Transverse colon (tissue), 4 donors: Measurements from ENCODE around the gene BSND. TPM values are rescaled to one million over a fixed set of nuclear protein-coding genes. Genes with fewer than 3 reads are reported as not detected.

ENCODE experiments used
- DNase-seq: peaks from one replicate; pipeline ENCODE4 v3.0.0-alpha.2; 2019
- H3K27ac ChIP-seq, 4 donors: fragments of 200-600 bp; sonication (generic); 2 replicates each; pipeline ENCODE4 v1.5.1; 2016 to 2018; ENCODE audit warnings: inconsistent platforms in 4 of 4
- H3K27me3 ChIP-seq: fragments of 200-600 bp; sonication (generic); 2 replicates; pipeline ENCODE4 v1.5.1; 2017; ENCODE audit warnings: inconsistent platforms
- H3K36me3 ChIP-seq, 4 donors: fragments of 200-600 bp; sonication (generic); 2 replicates each; pipeline ENCODE4 v1.5.1; 2017 to 2019; ENCODE audit warnings: inconsistent platforms in 4 of 4
- H3K4me1 ChIP-seq, 4 donors: fragments of 200-600 bp; sonication (generic); 2 replicates each; pipeline ENCODE4 v1.5.1; 2017 to 2020; ENCODE audit warnings: inconsistent platforms in 4 of 4
- H3K4me3 ChIP-seq, 4 donors: fragments of 200-600 bp; sonication (generic); 1 replicate in 1 of 4; 2 replicates in 3 of 4; pipeline versions ENCODE4 v1.5.1 to v1.6.1; 2017 to 2019; ENCODE audit warnings: inconsistent platforms in 4 of 4
- H3K9me3 ChIP-seq, 2 donors: fragments of 200-600 bp; sonication (generic); 2 replicates each; pipeline ENCODE4 v1.5.1; 2017 to 2019; ENCODE audit warnings: inconsistent platforms in 2 of 2
- EP300 ChIP-seq: sonication (generic); formaldehyde crosslinking; IDR thresholded peaks from one replicate; pipeline ENCODE4 v1.6.1; 2017; ENCODE audit warnings: antibody characterized with exemption, low read depth
- POLR2A ChIP-seq: fragments of 450-650 bp; IDR thresholded peaks from one replicate; pipeline ENCODE4 v1.6.1; 2016; ENCODE audit warnings: antibody characterized with exemption, mild to moderate bottlenecking, moderate library complexity
- POLR2AphosphoS5 ChIP-seq, 3 donors: sonication (generic); formaldehyde crosslinking; IDR thresholded peaks; one replicate each; pipeline ENCODE4 v1.6.1; 2016; ENCODE audit warnings: antibody characterized with exemption in 3 of 3
- WGBS, 2 donors: methylation state at CpG; one replicate each; pipeline ENCODE4 v1.1.5; 2018; ENCODE audit warnings: low coverage in 1 of 2; 5-methylcytosine and 5-hydroxymethylcytosine counted together
- in situ Hi-C, 4 donors: fragments of 200-750 bp; cut with MboI; loops; one replicate each; pipeline versions ENCODE4 v1.15.0 to v1.15.1; 2017; ENCODE audit warnings: low sequenced_read_pairs in 3 of 4, low pct_ligation_motif_present in 1 of 4, low pct_unique_long_range_greater_than_20kb in 1 of 4
- intact Hi-C: fragments of 100-400 bp; cut with DNase I; formaldehyde crosslinking; loops from one replicate; pipeline ENCODE4 v1.15.1; 2023; ENCODE audit warnings: low total_unique reads
- total RNA-seq, 4 donors: library from RNA; depleted of rRNA; stranded (reverse); fragments of >200 nt; gene quantifications; one replicate each; pipeline ENCODE4 v1.1.0, GENCODE V29; 2016
- TF ChIP-seq, protein P1 (sequence below), 5 experiments: fragments of 200-600 bp in 3 of 5; fragments of 450-650 bp in 2 of 5; sonication (generic) in 3 of 5; IDR thresholded peaks; 1 replicate in 2 of 5; 2 replicates in 3 of 5; pipeline ENCODE4 v1.5.1; 2016 to 2017; ENCODE audit warnings: antibody characterized with exemption in 5 of 5, inconsistent platforms in 3 of 5, mild to moderate bottlenecking in 2 of 5, moderate library complexity in 1 of 5

Gene BSND
- total RNA-seq, 4 donors from 2014 or later, result not detected

DNA sequence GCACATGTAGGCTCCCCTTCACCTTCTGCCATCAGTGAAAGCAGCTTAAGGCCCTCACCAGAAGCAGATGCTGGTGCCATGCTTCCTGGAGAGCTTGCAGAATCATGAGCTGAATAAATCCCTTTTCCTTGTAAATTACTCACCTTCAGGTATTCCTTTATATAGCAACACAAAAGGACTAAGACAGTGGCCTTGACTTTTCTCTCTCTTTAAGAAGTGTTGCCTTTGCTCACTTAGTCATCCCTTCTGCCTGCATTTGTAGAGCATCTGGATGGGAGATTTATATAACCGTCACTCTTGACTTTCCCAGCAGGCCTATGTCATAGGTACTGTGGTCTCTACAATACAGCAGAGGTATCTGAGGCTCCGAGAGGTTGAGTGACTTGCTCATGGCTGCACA is 44.3 kb downstream of the BSND start:
- H3K27ac ChIP-seq, result no peak overlapping the region
- no peaks in the 10 kb centered on the region for H3K36me3 ChIP-seq
- peaks cover 25% of the 10 kb centered on the region for H3K27me3 ChIP-seq
- H3K4me1 ChIP-seq, result peaks cover 0 to 19% (median 12%) of the 10 kb centered on the region in 4 donors
- 93% methylated on average over 2 of the region's 2 CpGs; no CpG with 5 or more reads in 1 of the 2 donors for WGBS, 2 donors
- H3K4me3 ChIP-seq, result no peak overlapping the region
- no peak for DNase-seq
- in situ Hi-C loops, result no loop called here
- no peak for TF ChIP-seq POLR2A
- TF ChIP-seq, protein P1, sequence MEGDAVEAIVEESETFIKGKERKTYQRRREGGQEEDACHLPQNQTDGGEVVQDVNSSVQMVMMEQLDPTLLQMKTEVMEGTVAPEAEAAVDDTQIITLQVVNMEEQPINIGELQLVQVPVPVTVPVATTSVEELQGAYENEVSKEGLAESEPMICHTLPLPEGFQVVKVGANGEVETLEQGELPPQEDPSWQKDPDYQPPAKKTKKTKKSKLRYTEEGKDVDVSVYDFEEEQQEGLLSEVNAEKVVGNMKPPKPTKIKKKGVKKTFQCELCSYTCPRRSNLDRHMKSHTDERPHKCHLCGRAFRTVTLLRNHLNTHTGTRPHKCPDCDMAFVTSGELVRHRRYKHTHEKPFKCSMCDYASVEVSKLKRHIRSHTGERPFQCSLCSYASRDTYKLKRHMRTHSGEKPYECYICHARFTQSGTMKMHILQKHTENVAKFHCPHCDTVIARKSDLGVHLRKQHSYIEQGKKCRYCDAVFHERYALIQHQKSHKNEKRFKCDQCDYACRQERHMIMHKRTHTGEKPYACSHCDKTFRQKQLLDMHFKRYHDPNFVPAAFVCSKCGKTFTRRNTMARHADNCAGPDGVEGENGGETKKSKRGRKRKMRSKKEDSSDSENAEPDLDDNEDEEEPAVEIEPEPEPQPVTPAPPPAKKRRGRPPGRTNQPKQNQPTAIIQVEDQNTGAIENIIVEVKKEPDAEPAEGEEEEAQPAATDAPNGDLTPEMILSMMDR (IDR thresholded peaks at IDR 0.05), result no peak
- intact Hi-C loops, result no loop called here
- H3K9me3 ChIP-seq, result no peaks in the 10 kb centered on the region

DNA sequence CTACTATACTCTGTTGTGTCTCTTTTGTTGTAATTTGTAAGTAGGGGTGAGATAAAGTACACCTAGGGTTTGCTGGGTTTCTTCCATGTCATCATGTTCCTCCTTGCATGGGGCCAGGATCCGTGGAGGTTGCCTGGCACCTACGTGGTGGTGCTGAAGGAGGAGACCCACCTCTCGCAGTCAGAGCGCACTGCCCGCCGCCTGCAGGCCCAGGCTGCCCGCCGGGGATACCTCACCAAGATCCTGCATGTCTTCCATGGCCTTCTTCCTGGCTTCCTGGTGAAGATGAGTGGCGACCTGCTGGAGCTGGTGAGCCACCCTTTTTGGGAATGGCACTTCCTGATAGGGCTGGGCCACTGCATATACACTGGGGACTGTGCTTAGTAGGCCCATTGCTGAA is 45.0 kb downstream of the BSND start:
- Histone ChIP-seq H3K27ac (no peak overlapping the region), H3K27me3 (peaks cover 24% of the 10 kb centered on the region), H3K4me3 (no peak overlapping the region), H3K9me3 (no peaks in the 10 kb centered on the region), H3K4me1 (peaks cover 0 to 19% (median 12%) of the 10 kb centered on the region in 4 donors), H3K36me3 (no peaks in the 10 kb centered on the region)
- TF ChIP-seq, protein P1 (IDR thresholded peaks at IDR 0.05), result no peak
- no peak for TF ChIP-seq POLR2AphosphoS5 (IDR thresholded peaks at IDR 0.05)
- TF ChIP-seq EP300, result no peak
- TF ChIP-seq POLR2A, result no peak
- intact Hi-C loops (no loop called here), in situ Hi-C loops (no loop called here)
- DNase-seq, result no peak
- 95% methylated on average over 9 of the region's 9 CpGs; no CpG with 5 or more reads in 1 of the 2 donors for WGBS, 2 donors

DNA sequence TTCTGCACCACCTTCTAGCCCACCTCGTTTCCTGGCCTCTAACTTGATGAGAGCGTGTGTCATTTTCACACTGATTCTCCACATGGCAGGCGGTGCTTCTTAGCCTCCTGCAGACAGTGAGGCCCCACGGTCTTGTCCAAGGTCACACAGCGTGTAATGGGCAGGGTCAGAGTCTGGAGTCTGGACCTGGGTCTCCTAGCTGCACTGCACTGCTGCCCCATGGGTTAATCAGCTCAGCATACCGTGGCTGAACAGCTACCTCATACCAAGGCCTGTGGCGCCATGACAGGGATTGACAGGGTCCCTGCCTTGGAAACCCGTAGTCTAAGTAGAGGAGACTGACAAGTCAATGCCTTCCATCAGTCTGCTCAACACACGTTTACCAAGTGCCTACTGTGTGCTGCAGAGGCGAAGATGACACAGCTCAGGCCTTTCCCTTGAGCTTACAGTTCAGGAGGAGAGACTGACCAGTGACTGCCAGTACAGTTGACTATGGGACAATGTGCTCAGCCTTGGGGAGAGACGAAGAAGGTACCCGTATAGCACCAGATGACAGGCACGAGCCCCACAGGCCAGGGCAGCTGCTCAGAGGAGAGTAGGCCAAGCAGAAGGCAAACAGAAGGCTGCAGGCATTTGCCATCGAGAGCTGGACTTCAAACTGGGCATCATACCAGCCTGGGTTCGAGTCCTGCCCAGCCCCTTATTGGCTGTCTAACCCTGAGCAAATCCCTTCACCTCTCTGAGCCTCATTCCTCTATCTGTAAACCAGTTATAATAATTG is 46.1 kb downstream of the BSND start:
- no peak for TF ChIP-seq POLR2AphosphoS5 (IDR thresholded peaks at IDR 0.05)
- TF ChIP-seq, protein P1 (IDR thresholded peaks at IDR 0.05), result no peak
- no peak for TF ChIP-seq POLR2A
- H3K27ac ChIP-seq, result no peak overlapping the region
- no peaks in the 10 kb centered on the region for H3K9me3 ChIP-seq
- no peak for DNase-seq
- in situ Hi-C loops (no loop called here), intact Hi-C loops (no loop called here)
- no peak overlapping the region for H3K4me3 ChIP-seq
- WGBS, 2 donors, result 85 to 89% methylated on average over 4 to 15 of the region's 15 CpGs
- H3K36me3 ChIP-seq, result no peaks in the 10 kb centered on the region
- peaks cover 0 to 9% (median 3%) of the 10 kb centered on the region in 4 donors for H3K4me1 ChIP-seq
- H3K27me3 ChIP-seq, result peaks cover 13% of the 10 kb centered on the region

DNA sequence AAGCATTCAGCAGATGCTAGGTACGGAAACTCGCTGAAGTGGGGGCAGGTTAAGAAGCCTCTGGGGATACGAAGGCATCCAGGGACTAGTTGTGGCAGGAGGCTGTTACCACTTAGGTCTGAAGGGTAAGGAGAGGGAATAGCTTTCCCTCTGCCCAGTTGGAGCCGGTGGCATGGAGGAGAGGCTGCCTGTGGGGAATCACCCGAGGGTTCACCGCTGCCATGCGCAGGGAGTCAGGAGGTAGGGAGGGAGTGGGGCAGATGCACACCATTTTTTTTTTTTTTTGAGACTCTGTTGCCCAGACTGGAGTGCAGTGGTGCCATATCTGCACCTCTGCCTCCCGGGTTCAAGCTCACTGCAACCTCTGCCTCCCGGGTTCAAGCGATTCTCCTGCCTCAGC is 46.7 kb downstream of the BSND start:
- Histone ChIP-seq H3K27me3 (peaks cover 7% of the 10 kb centered on the region), H3K36me3 (no peaks in the 10 kb centered on the region), H3K4me3 (no peak overlapping the region), H3K4me1 (peaks cover 0 to 5% (median 0%) of the 10 kb centered on the region in 4 donors), H3K27ac (no peak overlapping the region), H3K9me3 (no peaks in the 10 kb centered on the region)
- WGBS, 2 donors, result 93 to 98% methylated on average over 7 to 10 of the region's 10 CpGs
- DNase-seq, result no peak
- intact Hi-C loops (no loop called here), in situ Hi-C loops (no loop called here)
- TF ChIP-seq, protein P1 (IDR thresholded peaks at IDR 0.05), result no peak
- TF ChIP-seq POLR2A, result no peak
- no peak for TF ChIP-seq EP300
- TF ChIP-seq POLR2AphosphoS5 (IDR thresholded peaks at IDR 0.05), result no peak
